Stimulated activated naive CD8-positive, alpha-beta T cell treated with anti-CD3 and anti-CD28 coated beads, Interleukin-15, Interleukin-2, amounts not matched to agents 100 ng/mL and 50 ng/mL, for 24 hours (primary cell): ENCODE measurements around the gene TLE5.

Experiments
- H3K27ac Mint-ChIP-seq: one replicate; pipeline ENCODE4 v1.8.0; 2021; ENCODE audit warnings: mild to moderate bottlenecking, mixed read lengths
- H3K27me3 Mint-ChIP-seq: one replicate; pipeline ENCODE4 v1.8.0; 2021; ENCODE audit warnings: mixed read lengths
- H3K36me3 Mint-ChIP-seq: one replicate; pipeline ENCODE4 v1.8.0; 2021; ENCODE audit warnings: low read depth, mixed read lengths
- H3K4me1 Mint-ChIP-seq: one replicate; pipeline ENCODE4 v1.8.0; 2021; ENCODE audit warnings: low read depth, mixed read lengths
- H3K4me3 Mint-ChIP-seq: one replicate; pipeline ENCODE4 v1.8.0; 2021; ENCODE audit warnings: mild to moderate bottlenecking, mixed read lengths
- H3K9me3 Mint-ChIP-seq: one replicate; pipeline ENCODE4 v1.8.0; 2021; ENCODE audit warnings: mixed read lengths

Gene TLE5

GRCh38 chr19:3033595-3034405 is 28.5 kb downstream of the TLE5 start:
- peaks cover 6% of the 10 kb centered on the region for H3K27me3 Mint-ChIP-seq
- H3K9me3 Mint-ChIP-seq, result no peaks in the 10 kb centered on the region
- H3K27ac Mint-ChIP-seq, result no peak overlapping the region
- peaks cover 19% of the 10 kb centered on the region for H3K4me1 Mint-ChIP-seq
- no peaks in the 10 kb centered on the region for H3K36me3 Mint-ChIP-seq
- peak overlapping the region; percentile 33 for H3K4me3 Mint-ChIP-seq

GRCh38 chr19:3031607-3031867 is 30.8 kb downstream of the TLE5 start:
- no peaks in the 10 kb centered on the region for H3K36me3 Mint-ChIP-seq
- H3K27me3 Mint-ChIP-seq, result peaks cover 12% of the 10 kb centered on the region
- no peak overlapping the region for H3K4me3 Mint-ChIP-seq

GRCh38 chr19:3029065-3029923 is 33.0 kb downstream of the TLE5 start, which contains the start of gene TLE2:
Gene TLE2, minus strand, starts transcription at chr19:3029280. Its CDS starts 376 bp downstream, at chr19:3028904.
- Mint-ChIP-seq H3K27ac (no peak within 1 kb of the TSS), H3K9me3 (no peaks in the 10 kb centered on the region), H3K4me3 (peak within 1 kb of the TSS; percentile 58), H3K4me1 (peaks cover 18% of the 10 kb centered on the region), H3K36me3 (no peaks in the 10 kb centered on the region), H3K27me3 (peaks cover 14% of the 10 kb centered on the region)

More at GRCh38 chr19:3031607-3031867, 30.8 kb downstream of the TLE5 start:
- Mint-ChIP-seq H3K4me1 (peaks cover 19% of the 10 kb centered on the region), H3K9me3 (no peaks in the 10 kb centered on the region), H3K27ac (peak overlapping the region; percentile 22)

GRCh38 chr19:3028305-3029064 is 33.8 kb downstream of the TLE5 start:
- H3K27ac Mint-ChIP-seq, result no peak overlapping the region
- H3K27me3 Mint-ChIP-seq, result peaks cover 14% of the 10 kb centered on the region
- peak overlapping the region; percentile 37 for H3K4me3 Mint-ChIP-seq
- no peaks in the 10 kb centered on the region for H3K36me3 Mint-ChIP-seq
- peaks cover 21% of the 10 kb centered on the region for H3K4me1 Mint-ChIP-seq
- no peaks in the 10 kb centered on the region for H3K9me3 Mint-ChIP-seq

- Mint-ChIP-seq H3K4me1 (peaks cover 21% of the 10 kb centered on the region), H3K27ac (no peak overlapping the region), H3K4me3 (no peak overlapping the region), H3K36me3 (no peaks in the 10 kb centered on the region), H3K27me3 (peaks cover 14% of the 10 kb centered on the region), H3K9me3 (no peaks in the 10 kb centered on the region)
Observed at GRCh38 chr19:3027981-3028304, 34.4 kb downstream of the TLE5 start.

- Mint-ChIP-seq H3K27me3 (peaks cover 14% of the 10 kb centered on the region), H3K27ac (no peak overlapping the region), H3K4me3 (no peak overlapping the region), H3K4me1 (peaks cover 21% of the 10 kb centered on the region), H3K36me3 (no peaks in the 10 kb centered on the region), H3K9me3 (no peaks in the 10 kb centered on the region)
Observed at GRCh38 chr19:3027292-3027691, 35.0 kb downstream of the TLE5 start.

- H3K4me3 Mint-ChIP-seq, result no peak overlapping the region
- no peak overlapping the region for H3K27ac Mint-ChIP-seq
- peaks cover 21% of the 10 kb centered on the region for H3K4me1 Mint-ChIP-seq
- no peaks in the 10 kb centered on the region for H3K36me3 Mint-ChIP-seq
- H3K27me3 Mint-ChIP-seq, result peaks cover 14% of the 10 kb centered on the region
- no peaks in the 10 kb centered on the region for H3K9me3 Mint-ChIP-seq
Observed at GRCh38 chr19:3026768-3027167, 35.5 kb downstream of the TLE5 start.

- Mint-ChIP-seq H3K4me1 (peaks cover 21% of the 10 kb centered on the region), H3K27me3 (peaks cover 14% of the 10 kb centered on the region), H3K27ac (no peak overlapping the region), H3K9me3 (no peaks in the 10 kb centered on the region), H3K36me3 (no peaks in the 10 kb centered on the region), H3K4me3 (no peak overlapping the region)
Observed at GRCh38 chr19:3025549-3025886, 36.8 kb downstream of the TLE5 start.

- H3K9me3 Mint-ChIP-seq, result no peaks in the 10 kb centered on the region
- peaks cover 21% of the 10 kb centered on the region for H3K4me1 Mint-ChIP-seq
- no peaks in the 10 kb centered on the region for H3K36me3 Mint-ChIP-seq
- no peak overlapping the region for H3K27ac Mint-ChIP-seq
- H3K4me3 Mint-ChIP-seq, result no peak overlapping the region
- peaks cover 9% of the 10 kb centered on the region for H3K27me3 Mint-ChIP-seq
Observed at GRCh38 chr19:3024870-3025548, 37.3 kb downstream of the TLE5 start.

- no peak overlapping the region for H3K4me3 Mint-ChIP-seq
- peaks cover 8% of the 10 kb centered on the region for H3K27me3 Mint-ChIP-seq
- no peaks in the 10 kb centered on the region for H3K36me3 Mint-ChIP-seq
- H3K9me3 Mint-ChIP-seq, result no peaks in the 10 kb centered on the region
- H3K27ac Mint-ChIP-seq, result no peak overlapping the region
- H3K4me1 Mint-ChIP-seq, result peaks cover 18% of the 10 kb centered on the region
Observed at GRCh38 chr19:3024509-3024869, 37.8 kb downstream of the TLE5 start.

- Mint-ChIP-seq H3K27ac (no peak overlapping the region), H3K36me3 (no peaks in the 10 kb centered on the region), H3K9me3 (no peaks in the 10 kb centered on the region), H3K4me1 (peaks cover 14% of the 10 kb centered on the region), H3K27me3 (peaks cover 3% of the 10 kb centered on the region), H3K4me3 (no peak overlapping the region)
Observed at GRCh38 chr19:3020321-3020960, 41.9 kb downstream of the TLE5 start.

- Mint-ChIP-seq H3K4me1 (peaks cover 3% of the 10 kb centered on the region), H3K36me3 (no peaks in the 10 kb centered on the region), H3K27ac (no peak overlapping the region), H3K27me3 (no peaks in the 10 kb centered on the region), H3K9me3 (no peaks in the 10 kb centered on the region), H3K4me3 (no peak overlapping the region)
Observed at GRCh38 chr19:3019211-3019854, 43.0 kb downstream of the TLE5 start.

- H3K36me3 Mint-ChIP-seq, result no peaks in the 10 kb centered on the region
Observed at GRCh38 chr19:3017923-3018322, 44.4 kb downstream of the TLE5 start.

More at GRCh38 chr19:3017923-3018322, 44.4 kb downstream of the TLE5 start:
- Mint-ChIP-seq H3K4me1 (no peaks in the 10 kb centered on the region), H3K4me3 (no peak overlapping the region), H3K9me3 (no peaks in the 10 kb centered on the region), H3K27ac (no peak overlapping the region), H3K27me3 (no peaks in the 10 kb centered on the region)
